HepG2 (cell line): Measurements from ENCODE around the gene ORMDL2. TPM values are rescaled to one million over a fixed set of nuclear protein-coding genes. Genes with fewer than 3 reads are reported as not detected.

Experiments used
- ETV6 ChIP-seq: sonication (generic); formaldehyde crosslinking; conservative IDR thresholded peaks from 2 replicates; pipeline ENCODE4 v1.4.0; 2020; ENCODE audit warnings: missing genetic modification reagents
- GFI1 ChIP-seq: sonication (generic); formaldehyde crosslinking; IDR thresholded peaks from 2 replicates; pipeline ENCODE4 v1.5.0; 2020; ENCODE audit warnings: missing genetic modification reagents, mild to moderate bottlenecking, borderline replicate concordance
- IRF2 ChIP-seq: IDR thresholded peaks from 2 replicates; pipeline ENCODE4 v1.6.1; 2018; ENCODE audit warnings: missing genetic modification reagents, missing compliant biosample characterization
- KMT2B ChIP-seq: IDR thresholded peaks from 2 replicates; pipeline ENCODE4 v1.6.1; 2016; ENCODE audit warnings: missing genetic modification reagents, missing compliant biosample characterization
- NBN ChIP-seq: fragments of 450-650 bp; conservative IDR thresholded peaks from 2 replicates; pipeline ENCODE4 v1.6.1; 2017
- NCOR1 ChIP-seq: fragments of 200-600 bp; sonication (generic); IDR thresholded peaks from 2 replicates; pipeline ENCODE4 v1.7.0; 2017; ENCODE audit warnings: antibody characterized with exemption, low read length, borderline replicate concordance
- ONECUT2 ChIP-seq: sonication (generic); formaldehyde crosslinking; IDR thresholded peaks from 2 replicates; pipeline ENCODE4 v1.4.0; 2020; ENCODE audit warnings: missing genetic modification reagents
- PAX8 ChIP-seq: sonication (generic); formaldehyde crosslinking; IDR thresholded peaks from 2 replicates; pipeline ENCODE4 v1.8.0; 2022; ENCODE audit warnings: mild to moderate bottlenecking, missing genetic modification reagents, borderline replicate concordance
- SAFB2 ChIP-seq: sonication (generic); formaldehyde crosslinking; IDR thresholded peaks from 2 replicates; pipeline ENCODE4 v1.5.1; 2020; ENCODE audit warnings: missing genetic modification reagents, low read depth, mild to moderate bottlenecking, borderline replicate concordance
- SIX1 ChIP-seq: sonication (generic); formaldehyde crosslinking; IDR thresholded peaks from 2 replicates; pipeline ENCODE4 v1.4.0; 2020; ENCODE audit warnings: missing genetic modification reagents, borderline replicate concordance
- TARDBP ChIP-seq: sonication (generic); formaldehyde crosslinking; IDR thresholded peaks from 2 replicates; pipeline ENCODE4 v1.8.0; 2022; ENCODE audit warnings: mild to moderate bottlenecking, missing genetic modification reagents
- ZBTB7B ChIP-seq: sonication (generic); formaldehyde crosslinking; IDR thresholded peaks from 2 replicates; pipeline ENCODE4 v1.4.0; 2020; ENCODE audit warnings: missing genetic modification reagents
- ZNF362 ChIP-seq: sonication (generic); formaldehyde crosslinking; IDR thresholded peaks from 2 replicates; pipeline ENCODE4 v1.4.0; 2020; ENCODE audit warnings: missing genetic modification reagents, mild to moderate bottlenecking, borderline replicate concordance
- ZNF44 ChIP-seq: sonication (generic); formaldehyde crosslinking; IDR thresholded peaks from 2 replicates; pipeline ENCODE4 v1.5.1; 2020; ENCODE audit warnings: mild to moderate bottlenecking, missing genetic modification reagents
- ZNF567 ChIP-seq: sonication (generic); formaldehyde crosslinking; IDR thresholded peaks from 2 replicates; pipeline ENCODE4 v1.8.1; 2023; ENCODE audit warnings: mild to moderate bottlenecking, missing genetic modification reagents, borderline replicate concordance
- ZNF644 ChIP-seq: IDR thresholded peaks from 2 replicates; pipeline ENCODE4 v1.6.1; 2016; ENCODE audit warnings: low read depth
- ZNF660 ChIP-seq: sonication (generic); formaldehyde crosslinking; IDR thresholded peaks from 2 replicates; pipeline ENCODE4 v1.5.1; 2020; ENCODE audit warnings: mild to moderate bottlenecking, low read depth, missing genetic modification reagents, borderline replicate concordance
- ZNF772 ChIP-seq: sonication (generic); formaldehyde crosslinking; IDR thresholded peaks from 2 replicates; pipeline ENCODE4 v1.5.0; 2020; ENCODE audit warnings: mild to moderate bottlenecking, missing genetic modification reagents
- ZNF850 ChIP-seq: sonication (generic); formaldehyde crosslinking; conservative IDR thresholded peaks from 2 replicates; pipeline ENCODE4 v1.9.0; 2021; ENCODE audit warnings: mild to moderate bottlenecking, missing genetic modification reagents
- polyA plus RNA-seq, 8 experiments: library from polyadenylated mRNA; depleted of rRNA in 3 of 8; stranded (reverse) in 7 of 8; unstranded in 1 of 8; fragments of >200 nt; fragmentation: Illumina TruSeq in 4 of 8; extraction: Trizol in 4 of 8; gene quantifications; 2 replicates each; pipeline versions ENCODE4 v1.2.1 to v1.2.3, GENCODE V29; 2011 to 2016; ENCODE audit warnings: low read depth in 4 of 8, missing spikeins in 1 of 8, mixed read lengths in 1 of 8; ENCODE audit not compliant: insufficient read depth in 1 of 8
- total RNA-seq, 5 experiments: library from RNA; depleted of rRNA; stranded (reverse); fragments of >200 nt; fragmentation: Illumina TruSeq; extraction: Trizol; gene quantifications; 2 replicates each; pipeline ENCODE4 v1.2.3, GENCODE V29; 2016; ENCODE audit warnings: low read depth in 1 of 5
- TF ChIP-seq, protein P1 (sequence below), 2 experiments: fragments of 450-650 bp in 1 of 2; sonication (generic) in 1 of 2; formaldehyde crosslinking in 1 of 2; IDR thresholded peaks; 2 replicates each; pipeline versions ENCODE4 v1.6.1 to v1.8.0; 2016 to 2022; ENCODE audit warnings: antibody characterized with exemption in 1 of 2, mild to moderate bottlenecking in 1 of 2, missing genetic modification reagents in 1 of 2

ORMDL2 gene
- total and polyA plus RNA-seq, 2 of the 13 experiments (the other 11 are each of a cell fraction or from before 2014, with no cell fraction given) = 24.0 to 28.6 TPM

- TF ChIP-seq ZBTB7B (CRISPR knock-in tag) = peak; percentile 51; the same call in 1 of the 2 replicates
- TF ChIP-seq ZNF660 (CRISPR knock-in tag) = no peak
- no peak for TF ChIP-seq NBN
- peak; percentile 40; the same call in 1 of the 2 replicates for TF ChIP-seq SAFB2 (CRISPR knock-in tag)
- TF ChIP-seq ONECUT2 (CRISPR knock-in tag) = no peak
- TF ChIP-seq ZNF567 (CRISPR knock-in tag) = no peak
- no peak for TF ChIP-seq ZNF850 (CRISPR knock-in tag)
- TF ChIP-seq ZNF44 (CRISPR knock-in tag) = peak; percentile 75; the same call in 1 of the 2 replicates
- TF ChIP-seq PAX8 (CRISPR knock-in tag) = peak; percentile 16; the same call in 1 of the 2 replicates
- no peak for TF ChIP-seq ZNF644 (CRISPR knock-in tag)
- peak; percentile 35; the same call in 1 of the 2 replicates for TF ChIP-seq IRF2 (CRISPR knock-in tag)
- no peak for TF ChIP-seq ZNF362 (CRISPR knock-in tag)
- TF ChIP-seq NCOR1 = no peak
- TF ChIP-seq TARDBP (CRISPR knock-in tag) = 0 out of 2 replicates have a peak, but pooled peaks have one; percentile 22
- TF ChIP-seq, protein P1, sequence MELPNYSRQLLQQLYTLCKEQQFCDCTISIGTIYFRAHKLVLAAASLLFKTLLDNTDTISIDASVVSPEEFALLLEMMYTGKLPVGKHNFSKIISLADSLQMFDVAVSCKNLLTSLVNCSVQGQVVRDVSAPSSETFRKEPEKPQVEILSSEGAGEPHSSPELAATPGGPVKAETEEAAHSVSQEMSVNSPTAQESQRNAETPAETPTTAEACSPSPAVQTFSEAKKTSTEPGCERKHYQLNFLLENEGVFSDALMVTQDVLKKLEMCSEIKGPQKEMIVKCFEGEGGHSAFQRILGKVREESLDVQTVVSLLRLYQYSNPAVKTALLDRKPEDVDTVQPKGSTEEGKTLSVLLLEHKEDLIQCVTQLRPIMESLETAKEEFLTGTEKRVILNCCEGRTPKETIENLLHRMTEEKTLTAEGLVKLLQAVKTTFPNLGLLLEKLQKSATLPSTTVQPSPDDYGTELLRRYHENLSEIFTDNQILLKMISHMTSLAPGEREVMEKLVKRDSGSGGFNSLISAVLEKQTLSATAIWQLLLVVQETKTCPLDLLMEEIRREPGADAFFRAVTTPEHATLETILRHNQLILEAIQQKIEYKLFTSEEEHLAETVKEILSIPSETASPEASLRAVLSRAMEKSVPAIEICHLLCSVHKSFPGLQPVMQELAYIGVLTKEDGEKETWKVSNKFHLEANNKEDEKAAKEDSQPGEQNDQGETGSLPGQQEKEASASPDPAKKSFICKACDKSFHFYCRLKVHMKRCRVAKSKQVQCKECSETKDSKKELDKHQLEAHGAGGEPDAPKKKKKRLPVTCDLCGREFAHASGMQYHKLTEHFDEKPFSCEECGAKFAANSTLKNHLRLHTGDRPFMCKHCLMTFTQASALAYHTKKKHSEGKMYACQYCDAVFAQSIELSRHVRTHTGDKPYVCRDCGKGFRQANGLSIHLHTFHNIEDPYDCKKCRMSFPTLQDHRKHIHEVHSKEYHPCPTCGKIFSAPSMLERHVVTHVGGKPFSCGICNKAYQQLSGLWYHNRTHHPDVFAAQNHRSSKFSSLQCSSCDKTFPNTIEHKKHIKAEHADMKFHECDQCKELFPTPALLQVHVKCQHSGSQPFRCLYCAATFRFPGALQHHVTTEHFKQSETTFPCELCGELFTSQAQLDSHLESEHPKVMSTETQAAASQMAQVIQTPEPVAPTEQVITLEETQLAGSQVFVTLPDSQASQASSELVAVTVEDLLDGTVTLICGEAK (IDR thresholded peaks at IDR 0.05) = no peak
- TF ChIP-seq, protein P1 (CRISPR knock-in tag; IDR thresholded peaks at IDR 0.05) = no peak
- no peak for TF ChIP-seq GFI1 (CRISPR knock-in tag)
- peak; percentile 79 for TF ChIP-seq KMT2B (CRISPR knock-in tag)
- TF ChIP-seq SIX1 (CRISPR knock-in tag) = no peak
- TF ChIP-seq ETV6 (CRISPR knock-in tag) = no peak
- peak; percentile 50; the same call in 1 of the 2 replicates for TF ChIP-seq ZNF772 (CRISPR knock-in tag)
These were observed at the start of gene ORMDL2, which contains the start of gene SARNP (continued) for GRCh38 chr12:55817345-55818139.
